ENCODE measurements around the gene TTC13.

Gene TTC13

DNA sequence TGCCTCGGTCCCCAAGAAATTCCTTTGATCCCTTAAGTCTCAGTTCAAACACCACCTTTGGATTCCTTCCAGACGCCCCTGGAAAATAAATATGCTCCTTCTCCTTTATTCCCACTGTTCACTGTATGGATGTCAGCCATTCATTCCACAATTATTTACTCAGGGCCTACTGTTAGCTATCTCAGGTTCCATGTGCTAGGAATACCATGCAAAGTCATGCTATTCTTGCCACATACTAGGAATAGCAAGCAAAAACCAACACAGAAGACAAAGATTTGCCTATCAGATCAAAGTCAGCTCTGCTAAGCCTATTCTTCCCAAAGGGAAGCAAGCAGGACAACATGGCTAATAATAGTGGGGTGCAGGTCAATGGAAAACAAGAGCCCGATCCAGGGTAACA, 29.8 kb downstream of the TTC13 start:
- no peak for DNase-seq

GRCh38 chr1:230948301-230948700, 30.4 kb downstream of the TTC13 start:
- DNase-seq = no peak

DNA sequence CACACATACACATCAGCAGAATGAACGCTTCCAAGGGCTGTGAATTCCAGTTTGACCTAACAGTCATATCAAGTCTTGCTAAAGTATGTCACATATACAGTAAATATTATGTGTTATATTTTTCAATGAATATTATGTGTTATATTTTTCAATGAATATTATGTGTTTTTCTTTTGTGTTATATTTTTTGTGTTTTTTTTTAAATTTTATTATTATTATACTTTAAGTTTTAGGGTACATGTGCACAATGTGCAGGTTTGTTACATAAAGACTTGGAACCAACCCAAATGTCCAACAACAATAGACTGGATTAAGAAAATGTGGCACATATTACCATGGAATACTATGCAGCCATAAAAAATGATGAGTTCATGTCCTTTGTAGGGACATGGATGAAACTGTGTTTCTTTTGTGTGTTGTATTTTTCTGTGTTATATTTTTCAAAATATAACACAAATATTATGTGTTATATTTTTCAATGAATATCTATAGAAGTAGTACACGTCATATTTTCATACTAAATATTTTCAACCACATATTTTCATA, 35.5 kb downstream of the TTC13 start:
- no peak for DNase-seq

- DNase-seq = no peak
These were observed 37.8 kb downstream of the TTC13 start for GRCh38 chr1:230940848-230941247.

DNA sequence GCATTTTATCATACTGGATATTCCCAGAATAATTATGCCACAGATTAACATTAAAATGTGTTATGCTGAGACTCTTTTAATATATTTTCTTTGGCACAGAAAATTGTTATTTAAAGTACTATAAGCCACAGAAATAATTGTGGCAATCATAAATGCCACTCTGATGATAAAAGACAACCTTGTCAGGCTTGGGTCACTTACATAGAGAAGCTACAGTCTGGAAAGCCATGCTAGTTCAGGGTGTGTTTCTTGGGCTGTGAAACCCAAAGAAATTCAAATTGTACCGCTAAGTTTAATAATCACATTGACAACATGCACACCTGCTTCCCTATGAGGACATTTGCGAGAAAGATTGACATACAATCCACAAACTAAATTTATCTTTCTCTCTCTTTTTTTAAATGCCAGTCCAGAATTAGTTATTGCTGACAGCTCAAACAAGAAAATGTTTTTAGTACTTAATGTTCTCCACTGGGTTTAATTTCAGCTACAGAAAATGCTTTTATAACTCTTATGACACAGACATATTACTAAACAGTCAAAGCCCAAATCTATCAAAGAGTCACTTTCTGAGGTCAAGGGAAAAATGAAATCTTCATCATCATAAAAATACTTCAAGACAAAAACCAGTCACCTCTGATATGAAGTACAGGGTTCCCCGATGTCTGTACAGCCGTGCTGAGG, 38.7 kb downstream of the TTC13 start:
- no peak for DNase-seq

DNA sequence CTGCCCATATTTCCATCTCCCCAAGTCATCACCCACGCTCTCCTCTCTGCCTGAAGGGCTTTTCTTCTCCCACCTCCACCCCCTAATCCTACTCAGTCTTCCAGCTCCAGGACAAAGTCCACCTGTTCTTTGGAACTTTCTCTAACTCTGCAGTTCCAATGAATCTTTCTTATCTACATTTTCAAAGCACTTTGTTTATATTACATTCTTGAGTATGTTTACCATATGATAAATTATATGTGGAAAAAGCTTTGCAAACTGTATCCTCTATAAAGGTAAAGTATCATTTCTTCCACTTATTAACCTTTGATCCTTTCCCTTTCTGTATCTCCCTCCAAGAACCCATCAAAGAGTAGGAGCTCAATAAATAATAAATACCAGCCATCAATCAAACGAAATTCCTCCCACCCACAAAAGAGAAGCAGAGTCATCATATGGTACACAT, 39.7 kb downstream of the TTC13 start:
- no peak for DNase-seq

DNA sequence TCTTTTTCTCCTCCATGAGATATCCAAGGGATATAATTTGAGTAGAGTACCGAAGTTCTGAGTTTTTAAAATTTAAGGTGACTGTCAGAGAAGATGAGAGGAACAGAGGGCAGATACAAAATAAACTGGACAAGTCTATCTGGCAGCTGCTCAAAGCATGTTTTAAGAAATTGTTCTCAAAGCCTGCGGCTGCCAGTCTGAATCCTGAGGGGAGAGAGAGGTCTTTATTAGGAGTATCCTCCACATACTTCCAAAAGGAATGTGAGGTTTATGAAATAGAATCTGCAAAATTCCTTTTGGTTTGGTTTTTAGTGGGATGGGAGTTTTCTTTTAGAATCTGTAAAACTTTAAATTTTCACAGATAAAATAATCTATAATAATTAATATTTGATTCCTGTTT, 41.3 kb downstream of the TTC13 start:
- no peak for DNase-seq

DNA sequence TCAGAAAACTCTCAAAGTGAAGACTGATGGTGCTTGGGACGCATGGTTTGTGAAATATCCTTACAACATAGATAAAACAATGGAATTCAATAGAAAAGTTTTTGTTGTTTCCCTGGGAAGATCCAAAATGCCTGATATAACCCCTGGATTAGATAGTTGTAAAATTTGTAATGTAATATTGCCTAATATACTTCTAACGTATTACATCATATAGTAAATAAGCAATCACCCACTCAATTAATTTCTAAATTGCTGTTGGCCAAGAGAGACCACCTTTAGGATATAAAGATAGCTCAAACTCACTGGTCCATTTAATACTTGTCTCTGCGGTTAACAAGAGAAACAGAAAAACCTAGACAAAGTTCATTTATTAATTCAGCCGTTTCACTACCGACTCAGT, 42.2 kb downstream of the TTC13 start:
- no peak for DNase-seq

DNA sequence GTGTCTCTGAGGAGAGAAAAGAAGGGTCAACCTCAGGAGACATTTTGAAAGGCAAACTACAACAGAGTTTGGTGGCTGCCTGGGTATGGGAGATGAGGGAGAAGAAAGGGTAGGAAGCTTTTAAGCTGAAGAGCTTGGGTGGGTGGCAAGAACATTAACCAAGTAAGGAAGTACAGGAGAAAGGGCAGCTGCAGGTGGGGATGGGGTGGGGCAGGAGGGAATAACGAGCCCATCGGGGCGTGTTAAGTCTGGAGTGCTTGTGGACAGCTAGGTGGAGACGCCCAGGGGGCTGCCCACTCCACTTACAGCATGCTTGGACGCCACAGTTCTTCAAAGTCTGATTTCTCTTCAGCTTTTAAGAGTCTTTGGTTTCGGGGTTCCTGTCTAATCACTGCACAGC, 42.8 kb downstream of the TTC13 start:
- DNase-seq = no peak

GRCh38 chr1:230930986-230931385, 47.7 kb downstream of the TTC13 start:
- DNase-seq = no peak

DNA sequence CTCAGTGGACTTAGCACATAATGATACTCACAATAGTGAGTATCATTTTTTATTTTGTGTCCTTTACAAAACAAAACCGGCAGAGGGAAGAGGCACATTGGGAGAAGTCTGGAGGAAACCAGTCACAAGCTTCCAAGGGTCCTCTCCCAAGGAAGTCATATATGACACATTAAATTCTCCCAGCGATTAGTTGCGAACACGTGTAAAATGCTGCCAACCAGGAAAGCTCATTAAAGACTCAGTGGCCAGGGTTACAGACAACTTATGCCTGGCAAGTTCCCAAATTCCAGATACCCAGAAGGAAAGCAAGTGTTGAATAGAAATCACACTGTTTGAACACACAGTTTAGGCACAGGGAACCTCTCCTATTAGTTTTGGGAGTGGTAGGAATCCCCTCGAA, 52.5 kb downstream of the TTC13 start:
- no peak for DNase-seq

DNA sequence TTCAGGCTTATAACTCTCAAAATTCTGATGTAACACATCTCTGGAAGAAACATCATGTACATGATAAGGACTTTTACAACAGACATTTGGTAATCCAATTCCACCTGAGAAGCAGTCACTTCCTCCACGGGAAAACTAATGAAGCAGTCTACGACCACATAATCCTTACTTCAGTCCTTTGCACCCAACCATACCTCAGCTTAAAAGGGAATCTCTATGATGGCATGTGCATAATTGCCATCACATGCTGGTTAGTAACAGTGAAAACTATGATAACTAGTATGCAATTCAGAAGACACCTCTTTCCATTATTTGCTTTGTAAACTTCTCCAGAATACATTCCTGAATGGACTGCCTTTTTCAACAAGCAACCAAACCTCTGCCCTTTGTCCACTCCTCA, 53.1 kb downstream of the TTC13 start:
- no peak for DNase-seq

DNA sequence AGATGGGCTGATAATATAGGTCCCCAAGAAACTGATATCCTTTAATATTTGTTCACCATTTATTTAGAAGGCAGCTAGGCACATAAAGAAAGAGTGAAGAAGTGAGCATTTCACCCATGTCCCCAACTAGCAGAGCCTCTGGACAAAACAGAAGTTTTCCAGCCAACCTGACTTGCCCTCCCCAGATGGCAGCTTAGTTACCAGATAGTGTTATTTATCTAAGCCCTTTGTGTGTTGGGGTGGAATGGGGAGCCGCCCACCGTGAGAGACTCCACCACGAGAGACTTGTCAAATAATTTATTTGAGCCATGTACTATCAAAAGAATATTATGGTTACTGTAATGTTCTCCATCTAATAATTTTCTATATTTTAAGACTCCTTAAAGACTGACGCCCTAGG, 55.5 kb downstream of the TTC13 start:
- no peak for DNase-seq

DNA sequence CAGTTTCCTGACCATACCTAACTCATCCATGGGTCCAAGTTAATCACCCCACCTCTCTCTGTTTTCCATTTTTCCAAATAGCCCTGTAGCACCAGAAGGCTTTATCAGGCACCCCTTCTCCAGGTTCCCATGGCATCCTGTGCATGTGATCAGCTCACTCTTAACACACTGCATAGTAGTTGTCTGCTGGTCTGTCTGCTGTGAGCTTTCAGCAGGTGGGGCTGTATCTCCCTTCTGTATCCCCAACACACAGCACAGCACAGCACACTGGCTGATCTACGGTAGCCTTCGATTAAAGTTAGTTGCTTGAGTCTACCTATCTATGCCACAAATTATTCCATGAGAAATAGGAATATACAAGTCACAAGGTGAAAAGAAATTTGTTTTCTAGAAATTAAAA, 56.0 kb downstream of the TTC13 start:
- DNase-seq = no peak

GRCh38 chr1:230919207-230919606, 59.5 kb downstream of the TTC13 start:
- DNase-seq = no peak

DNA sequence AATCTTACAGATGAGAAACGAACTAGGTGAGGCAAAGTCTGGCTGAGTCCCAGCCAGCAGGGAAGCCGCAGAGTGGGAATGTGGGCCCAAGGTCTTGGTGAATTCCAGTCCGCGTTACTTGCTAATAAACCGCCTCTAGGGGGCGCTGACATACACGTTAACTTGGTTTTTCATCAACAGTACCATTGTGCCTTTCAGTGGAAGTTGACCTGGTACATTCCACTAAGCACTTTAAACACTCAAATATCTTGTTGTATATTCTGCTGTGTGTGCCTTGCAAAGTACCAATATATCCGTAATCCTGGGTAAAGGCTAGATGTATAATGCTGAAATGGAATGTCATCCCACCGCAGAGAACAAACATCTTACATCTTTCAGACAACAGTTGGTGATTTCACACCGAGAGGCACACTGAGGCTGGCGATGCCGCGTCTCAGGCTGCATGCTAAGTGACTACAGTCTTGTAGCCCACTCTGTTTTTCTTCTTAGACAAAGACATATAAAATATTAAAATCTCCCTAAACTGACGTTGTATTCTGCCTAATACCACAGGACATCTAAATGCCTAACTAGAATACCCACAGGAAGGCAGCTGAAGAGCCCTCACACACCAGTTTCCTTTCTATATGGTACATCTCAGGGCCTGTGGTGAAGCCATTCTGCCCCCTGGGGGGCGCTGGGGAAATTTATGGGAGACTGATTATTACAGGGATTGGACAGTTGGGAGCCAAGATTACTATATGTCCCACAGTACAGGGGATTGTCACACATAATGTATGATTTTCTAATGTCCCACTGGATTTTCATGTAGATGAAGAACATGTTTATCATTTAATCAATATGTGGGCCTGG, 61.2 kb downstream of the TTC13 start:
- peak; percentile 33 for DNase-seq

DNA sequence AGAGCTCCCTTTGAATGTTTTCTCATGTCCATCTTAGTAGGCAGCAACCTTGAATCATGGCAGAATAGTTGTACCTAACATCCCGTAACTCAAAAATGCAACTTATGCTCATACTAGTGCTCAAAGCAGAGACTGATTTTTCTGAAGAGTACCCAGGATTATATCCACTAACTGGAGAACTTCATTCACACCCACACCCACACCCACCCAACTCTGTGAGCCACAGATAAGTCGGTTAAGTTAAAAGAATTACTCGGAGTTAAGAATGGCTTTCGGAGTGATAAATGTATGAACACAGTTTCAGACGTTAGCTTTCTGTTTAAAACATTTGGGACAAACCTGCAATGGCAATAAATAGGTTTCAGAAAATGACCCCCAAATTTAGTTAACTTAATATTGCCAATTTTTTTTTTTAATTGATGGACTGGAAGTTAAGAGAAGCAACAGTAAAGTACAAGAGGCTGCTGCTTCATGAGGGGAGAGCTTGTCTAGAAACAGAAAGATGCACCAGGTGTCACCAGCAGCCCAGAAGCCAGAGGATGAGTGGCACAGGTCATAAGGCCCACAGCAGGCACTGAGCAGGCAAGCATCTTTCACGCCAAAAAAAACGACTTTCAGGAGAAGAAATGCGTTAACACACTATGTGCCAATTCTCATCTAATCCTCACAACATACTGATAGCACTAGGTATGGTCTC, 61.9 kb downstream of the TTC13 start:
- no peak for DNase-seq

GRCh38 chr1:230915078-230915477, 63.6 kb downstream of the TTC13 start:
- DNase-seq = no peak

GRCh38 chr1:230913496-230913895, 65.2 kb downstream of the TTC13 start:
- DNase-seq = no peak

DNA sequence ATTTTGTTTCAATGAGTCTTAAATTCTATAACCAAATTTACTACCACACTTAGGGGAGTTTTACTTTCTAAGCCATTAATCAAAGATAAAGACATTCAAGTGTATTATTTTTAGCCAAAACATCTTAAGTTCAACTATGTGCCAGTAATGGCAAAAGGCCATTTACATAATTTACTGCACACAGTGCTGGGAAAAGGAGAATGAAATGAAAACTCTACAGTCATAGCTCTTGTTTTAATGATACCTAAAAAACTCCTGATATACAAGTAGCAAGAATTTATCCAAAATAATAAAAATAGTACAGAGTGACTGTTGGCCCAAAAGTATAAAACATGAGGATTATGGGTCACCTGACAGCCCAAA, 67.9 kb downstream of the TTC13 start:
- DNase-seq = no peak

DNA sequence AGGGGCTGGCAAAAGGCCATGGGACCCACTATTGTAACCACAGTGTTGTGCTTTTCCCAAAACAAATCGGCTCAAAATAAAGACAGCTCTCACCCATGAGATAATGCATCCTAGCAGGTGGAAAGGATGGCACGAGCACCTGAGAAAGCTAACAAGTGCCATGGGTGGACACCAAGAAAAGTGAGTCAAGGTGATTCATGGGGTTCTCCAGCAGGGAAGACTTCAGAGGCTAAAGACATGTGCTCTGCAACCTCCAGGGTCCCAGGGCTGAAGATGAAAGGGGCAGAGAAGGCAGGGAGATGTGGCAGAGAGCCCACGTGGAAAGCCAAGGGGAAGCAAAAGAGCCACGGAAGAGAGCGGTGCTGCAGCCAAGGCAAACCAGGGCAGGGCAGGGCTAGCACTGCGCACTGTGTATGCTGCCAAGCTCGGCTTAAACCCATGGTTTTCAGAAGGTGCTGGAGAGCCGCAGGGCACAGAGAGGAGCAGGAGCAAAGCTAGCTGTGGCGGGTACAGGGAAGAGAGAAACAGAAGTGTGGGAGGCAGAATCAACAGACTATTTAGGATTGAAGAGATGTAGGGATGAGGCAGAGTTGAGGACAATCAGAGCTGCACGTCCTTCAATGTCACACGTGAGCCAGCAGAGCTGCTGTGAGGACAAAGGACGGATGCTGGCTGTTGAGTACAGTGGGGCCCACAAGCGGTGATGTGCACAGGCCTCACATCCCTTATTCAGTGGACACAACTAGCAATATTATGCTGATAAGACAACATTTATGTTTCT, 68.5 kb downstream of the TTC13 start:
- DNase-seq = no peak

DNA sequence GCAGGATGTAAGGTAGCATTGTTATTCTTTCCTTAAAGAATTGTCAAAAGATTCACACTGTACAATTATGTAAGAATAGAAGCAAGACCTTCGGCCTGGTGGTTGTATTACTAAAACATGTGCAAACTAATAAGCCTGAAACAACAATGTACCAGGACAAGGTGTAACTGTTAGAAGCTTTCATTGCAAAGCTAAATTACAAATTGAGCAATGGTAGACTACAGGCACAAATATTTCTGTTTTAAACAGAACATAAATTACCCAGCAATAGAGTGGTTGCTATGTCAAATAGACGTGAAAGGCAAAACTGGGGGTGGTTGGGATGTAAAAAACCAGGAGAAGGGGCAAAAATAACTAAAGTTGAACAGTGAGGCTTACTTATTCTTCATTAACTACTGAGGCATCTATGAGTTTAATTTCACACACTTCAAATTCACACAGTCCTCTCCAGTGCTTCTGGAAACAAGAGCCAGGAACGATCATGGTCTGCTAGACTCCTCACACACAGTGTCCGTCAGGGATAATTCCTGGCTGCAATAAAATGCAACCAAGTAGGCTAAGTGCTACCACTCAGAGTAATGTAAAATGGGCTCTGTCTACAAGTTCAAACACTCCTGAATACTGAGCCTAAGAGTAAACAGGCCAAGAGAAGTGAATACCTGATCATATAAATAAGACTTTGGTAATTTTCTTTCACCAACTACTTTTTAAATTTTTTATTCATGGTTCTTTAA, 71.0 kb downstream of the TTC13 start:
- DNase-seq = no peak

Measured in NCI-H2029 treated with DMSO at 0.1 percent for 48 hours (cell line).